ENCODE data around the gene PRDM13. TPM values are rescaled to one million over a fixed set of nuclear protein-coding genes. Genes with fewer than 3 reads are reported as not detected.

The PRDM13 gene
- polyA plus RNA-seq, 2 of the 4 experiments (the other 2 are of a cell fraction), result 0.41 to 0.74 TPM

- POLR2A ChIA-PET, result no interaction called here
Observed at GRCh38 chr6:99604166-99605073, 2.2 kb upstream of the PRDM13 start.

GRCh38 chr6:99605074-99605734 is 1.4 kb upstream of the PRDM13 start:
- Histone ChIP-seq H3K4me2 (no peak overlapping the region), H3K9me3 (no peaks in the 10 kb centered on the region), H3K4me3 (no peak overlapping the region), H3K4me1 (no peaks in the 10 kb centered on the region), H3K27ac (no peak overlapping the region)
- ChIA-PET CTCF (interaction anchor here (1.6 kb wide), 1 partner anchor 8 kb away, joined by 4 read pairs; no protein-coding TSS in a partner anchor), POLR2A (no interaction called here)
- no peak for ATAC-seq
- no peak for DNase-seq (ENCODE audit: low read depth in 1 of 2, low spot score in 1 of 2)
- 88% methylated on average over 20 of the region's 20 CpGs for WGBS (ENCODE audit: missing lambda C conversion rate)
- TF ChIP-seq MAZ (IDR thresholded peaks at IDR 0.05; ENCODE audit: borderline replicate concordance, low read depth, low read length), result no peak
- TF ChIP-seq ZFP36 (IDR thresholded peaks at IDR 0.05; ENCODE audit: borderline replicate concordance, partially characterized antibody), result no peak
- TF ChIP-seq NPAS2 (CRISPR knock-in tag; IDR thresholded peaks at IDR 0.05; ENCODE audit: borderline replicate concordance), result no peak
- no peak for FAIRE-seq

More at GRCh38 chr6:99604166-99605073, 2.2 kb upstream of the PRDM13 start:
- H3K4me3 ChIP-seq, result peak overlapping the region; percentile 46
- no peaks in the 10 kb centered on the region for H3K4me1 ChIP-seq
- ATAC-seq (no peak), FAIRE-seq (no peak), DNase-seq (ENCODE audit: low read depth in 1 of 2, low spot score in 1 of 2) (no peak)
- H3K9me3 ChIP-seq, result no peaks in the 10 kb centered on the region
- no peak overlapping the region for H3K27ac ChIP-seq
- 82% methylated on average over 28 of the region's 31 CpGs for WGBS (ENCODE audit: missing lambda C conversion rate)
- CTCF ChIA-PET, result interaction anchor here (1.2 to 2.0 kb wide), 3 partner anchors 9 to 13 kb away, joined by 4 to 10 read pairs (median 4); no protein-coding TSS in a partner anchor
- H3K4me2 ChIP-seq, result peak overlapping the region; percentile 94
- no peak for TF ChIP-seq EHMT2 (IDR thresholded peaks at IDR 0.05; ENCODE audit: low read depth)
- no peak for TF ChIP-seq KDM5A (IDR thresholded peaks at IDR 0.05)
- no peak for TF ChIP-seq BHLHE40 (IDR thresholded peaks at IDR 0.05; ENCODE audit: low read depth, low read length)
- TF ChIP-seq CHD2 (IDR thresholded peaks at IDR 0.05; ENCODE audit: low read length, partially characterized antibody), result no peak
- TF ChIP-seq NFE2L2 (conservative IDR thresholded peaks at IDR 0.05; ENCODE audit: low read length), result no peak
- TF ChIP-seq EP300 (IDR thresholded peaks at IDR 0.05), result no peak
- TF ChIP-seq CEBPB (IDR thresholded peaks at IDR 0.05), result no peak
- TF ChIP-seq GATA3 (IDR thresholded peaks at IDR 0.05; ENCODE audit: borderline replicate concordance), result no peak
- TF ChIP-seq PHF8 (IDR thresholded peaks at IDR 0.05; ENCODE audit: borderline replicate concordance, low read depth), result no peak
- TF ChIP-seq HEYL (CRISPR knock-in tag; IDR thresholded peaks at IDR 0.05), result no peak
- no peak for TF ChIP-seq SREBF2 (IDR thresholded peaks at IDR 0.05)
- TF ChIP-seq NR3C1 (IDR thresholded peaks at IDR 0.05), result no peak
- no peak for TF ChIP-seq NPAS2 (CRISPR knock-in tag; IDR thresholded peaks at IDR 0.05; ENCODE audit: borderline replicate concordance)
- no peak for TF ChIP-seq JUNB (IDR thresholded peaks at IDR 0.05)
- no peak for TF ChIP-seq USF2 (IDR thresholded peaks at IDR 0.05)
- no peak for TF ChIP-seq FOSB (CRISPR knock-in tag; IDR thresholded peaks at IDR 0.05)
- no peak for TF ChIP-seq POLR2A (IDR thresholded peaks at IDR 0.05; ENCODE audit: low read length)

DNA sequence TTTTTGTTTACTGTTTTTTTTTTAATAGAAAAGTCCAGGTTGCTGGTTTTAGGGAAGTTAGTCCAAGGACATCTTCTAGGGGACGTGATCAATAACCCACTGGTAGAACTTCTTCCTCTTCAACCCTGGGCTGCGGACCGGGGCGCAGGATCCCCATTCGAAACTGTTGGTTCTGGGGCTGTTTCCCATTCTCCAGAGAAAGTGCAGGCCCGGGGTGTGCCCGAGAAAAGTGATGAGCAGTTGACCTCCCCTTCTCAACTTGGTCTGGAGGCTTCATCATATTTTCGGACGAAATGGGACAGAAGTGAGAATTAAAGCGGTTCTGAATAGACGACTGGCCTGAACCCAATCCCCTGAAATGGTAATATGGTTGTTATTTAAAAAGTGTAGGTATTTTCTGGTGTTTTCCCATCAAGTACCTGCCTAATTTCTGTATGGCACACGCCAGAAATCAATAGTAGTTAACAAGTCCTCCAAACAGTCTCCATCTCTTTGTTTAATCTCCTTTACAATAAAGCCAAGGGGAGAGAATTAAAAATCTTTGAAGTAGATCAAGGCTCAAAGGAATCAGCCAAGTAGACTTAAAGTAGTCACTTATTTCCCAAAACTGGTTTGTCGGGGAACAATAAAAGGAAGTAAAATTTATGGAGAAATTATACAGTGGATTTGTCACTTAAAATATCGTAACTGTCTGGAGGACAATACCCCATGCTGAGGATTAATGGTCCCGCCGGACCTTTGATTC is 550 bp upstream of the PRDM13 start:
- FAIRE-seq (no peak), ATAC-seq (no peak), DNase-seq (ENCODE audit: low read depth in 1 of 2, low spot score in 1 of 2) (no peak)
- TF ChIP-seq MYC (IDR thresholded peaks at IDR 0.05; ENCODE audit: borderline replicate concordance, low read length), result no peak
- TF ChIP-seq, protein P1, sequence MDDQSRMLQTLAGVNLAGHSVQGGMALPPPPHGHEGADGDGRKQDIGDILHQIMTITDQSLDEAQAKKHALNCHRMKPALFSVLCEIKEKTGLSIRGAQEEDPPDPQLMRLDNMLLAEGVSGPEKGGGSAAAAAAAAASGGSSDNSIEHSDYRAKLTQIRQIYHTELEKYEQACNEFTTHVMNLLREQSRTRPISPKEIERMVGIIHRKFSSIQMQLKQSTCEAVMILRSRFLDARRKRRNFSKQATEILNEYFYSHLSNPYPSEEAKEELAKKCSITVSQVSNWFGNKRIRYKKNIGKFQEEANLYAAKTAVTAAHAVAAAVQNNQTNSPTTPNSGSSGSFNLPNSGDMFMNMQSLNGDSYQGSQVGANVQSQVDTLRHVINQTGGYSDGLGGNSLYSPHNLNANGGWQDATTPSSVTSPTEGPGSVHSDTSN (IDR thresholded peaks at IDR 0.05), result no peak
- no peak for TF ChIP-seq RFX5 (IDR thresholded peaks at IDR 0.05)
- TF ChIP-seq CBX2 (IDR thresholded peaks at IDR 0.05; ENCODE audit: borderline replicate concordance, low read depth), result no peak
- TF ChIP-seq SMC3 (IDR thresholded peaks at IDR 0.05), result no peak
- TF ChIP-seq CEBPB (IDR thresholded peaks at IDR 0.05), result no peak
- no peak for TF ChIP-seq ZSCAN20 (CRISPR knock-in tag; IDR thresholded peaks at IDR 0.05)
- TF ChIP-seq BHLHE40 (IDR thresholded peaks at IDR 0.05; ENCODE audit: low read depth, low read length), result no peak
- TF ChIP-seq ZFP36 (IDR thresholded peaks at IDR 0.05; ENCODE audit: borderline replicate concordance, partially characterized antibody), result no peak
- no peak for TF ChIP-seq SREBF2 (IDR thresholded peaks at IDR 0.05)
- CTCF ChIA-PET, result interaction anchor here (1.6 kb wide), 1 partner anchor 7 kb away, joined by 4 read pairs; no protein-coding TSS in a partner anchor
- POLR2A ChIA-PET, result no interaction called here
- H3K27ac ChIP-seq, result no peak overlapping the region
- H3K9me3 ChIP-seq, result no peaks in the 10 kb centered on the region
- no peaks in the 10 kb centered on the region for H3K4me1 ChIP-seq
- no peak overlapping the region for H3K4me3 ChIP-seq
- H3K4me2 ChIP-seq, result no peak overlapping the region
- 75% methylated on average over 16 of the region's 16 CpGs for WGBS (ENCODE audit: missing lambda C conversion rate)

Measured in A549 (cell line).